NCI-H526 treated with DMSO at 0.1 percent for 48 hours (cell line): Measurements from ENCODE around the gene WWC2.
A peak's percentile ranks its signal among the peaks of the same experiment; 100 is the strongest.

Experiments used
- DNase-seq: peaks from one replicate; lab custom pipeline; 2025; lab: John Stamatoyannopoulos, UW

The WWC2 gene

DNA sequence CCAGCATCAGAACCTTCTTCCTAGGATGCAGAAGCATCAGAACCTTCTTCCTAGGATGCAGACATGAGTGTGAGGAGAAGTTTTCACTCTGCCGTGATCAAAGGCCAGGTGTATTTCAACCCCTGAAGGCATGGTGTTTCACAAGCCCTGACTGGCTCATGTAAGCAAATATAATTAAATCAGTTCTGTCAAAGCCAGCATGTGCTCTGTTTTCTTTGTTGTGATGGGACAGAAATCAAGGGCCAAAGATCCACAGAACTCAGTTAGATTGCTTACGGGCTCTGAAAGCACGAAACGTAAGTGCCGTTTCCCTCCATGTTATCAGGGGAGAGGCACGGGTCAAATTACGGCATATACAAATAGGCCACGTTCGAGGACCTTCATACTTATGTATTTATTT is 255.2 kb downstream of the WWC2 start:
- peak; percentile 68 for DNase-seq

DNA sequence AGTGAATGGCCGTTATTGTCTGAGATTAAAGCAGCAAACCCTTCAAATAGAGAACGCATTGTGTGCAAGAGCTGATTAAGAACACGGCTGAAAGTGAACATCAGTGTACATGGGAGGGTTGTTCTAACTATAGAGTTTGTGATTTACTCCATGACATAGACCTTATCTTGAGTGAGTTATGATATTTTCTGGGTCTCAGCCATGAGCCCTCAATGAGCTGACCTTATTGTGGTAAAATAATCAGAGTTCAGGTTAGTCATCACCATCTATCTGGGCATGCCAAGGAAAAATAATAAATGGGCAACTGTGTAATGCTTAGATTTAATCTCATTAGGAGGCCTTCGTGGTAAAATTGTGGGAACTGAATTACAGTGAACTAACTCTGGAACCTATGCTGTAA is 256.3 kb downstream of the WWC2 start:
- DNase-seq = no peak

DNA sequence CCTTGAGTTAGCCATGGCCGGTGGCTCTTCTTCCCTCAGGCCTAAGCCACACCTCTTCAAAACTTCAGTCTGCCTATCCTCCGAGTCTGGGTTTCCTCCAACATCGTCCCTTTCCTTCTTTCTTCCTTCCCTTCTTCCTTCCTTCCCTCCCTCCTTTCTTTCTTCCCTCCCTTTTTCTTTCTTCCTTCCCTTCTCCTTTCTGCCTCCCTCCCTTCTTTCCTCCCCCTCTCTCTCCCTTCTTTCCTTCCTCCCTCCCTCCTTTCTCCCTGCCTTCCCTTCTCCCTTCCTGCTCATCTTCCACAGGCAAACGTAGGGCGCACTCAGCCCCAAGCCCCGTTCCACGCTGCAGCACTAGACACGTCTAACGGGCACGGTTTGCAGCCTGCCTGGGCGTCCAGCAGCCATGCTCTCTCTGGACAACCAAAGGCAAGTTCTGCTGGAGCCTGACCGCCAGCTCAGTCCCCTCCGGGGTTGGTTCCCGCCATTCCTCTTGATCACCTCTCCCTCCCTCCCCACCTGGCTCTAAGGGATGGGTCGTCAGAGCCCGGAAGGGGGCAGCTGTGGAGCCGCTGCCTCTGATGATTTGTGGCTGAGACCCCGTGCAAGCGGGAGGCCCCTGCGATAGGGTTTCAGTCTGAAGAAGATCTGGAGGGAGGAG is 257.2 kb downstream of the WWC2 start:
- DNase-seq = no peak

DNA sequence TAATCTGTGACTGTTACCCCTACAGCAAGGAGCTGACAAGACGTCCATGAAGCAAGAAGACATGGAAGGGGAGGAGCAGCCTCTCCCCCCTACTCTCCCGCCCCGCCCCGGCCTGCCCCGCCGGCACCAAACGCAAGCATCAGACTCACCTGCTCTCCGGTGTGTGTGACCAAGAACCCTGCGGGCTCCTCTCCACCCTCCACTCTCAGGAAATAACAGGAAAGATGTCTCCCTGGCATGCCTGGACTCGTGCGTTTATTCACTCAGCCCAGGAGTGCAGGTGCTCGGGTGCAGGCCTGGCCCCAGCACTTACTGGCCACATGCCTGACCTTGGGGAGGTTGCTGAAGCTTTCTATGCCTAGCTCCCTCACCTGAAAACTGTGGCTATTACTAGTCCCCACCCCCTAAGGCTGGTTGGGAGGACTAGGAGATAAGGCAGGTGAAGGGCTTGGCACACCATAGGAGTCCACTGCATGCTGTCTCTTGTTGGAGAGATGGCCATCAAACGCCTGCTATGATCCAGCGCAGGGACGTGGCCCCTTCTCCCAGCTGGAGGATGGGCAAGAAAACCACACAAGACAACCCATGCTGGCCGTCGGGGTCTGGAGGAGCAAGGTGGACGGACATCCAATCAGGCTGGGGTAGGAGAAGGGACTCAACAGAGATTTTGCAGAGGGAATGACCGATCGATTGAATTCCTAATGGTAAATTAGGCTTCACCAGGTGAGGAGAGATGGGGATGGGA is 258.0 kb downstream of the WWC2 start:
- no peak for DNase-seq

DNA sequence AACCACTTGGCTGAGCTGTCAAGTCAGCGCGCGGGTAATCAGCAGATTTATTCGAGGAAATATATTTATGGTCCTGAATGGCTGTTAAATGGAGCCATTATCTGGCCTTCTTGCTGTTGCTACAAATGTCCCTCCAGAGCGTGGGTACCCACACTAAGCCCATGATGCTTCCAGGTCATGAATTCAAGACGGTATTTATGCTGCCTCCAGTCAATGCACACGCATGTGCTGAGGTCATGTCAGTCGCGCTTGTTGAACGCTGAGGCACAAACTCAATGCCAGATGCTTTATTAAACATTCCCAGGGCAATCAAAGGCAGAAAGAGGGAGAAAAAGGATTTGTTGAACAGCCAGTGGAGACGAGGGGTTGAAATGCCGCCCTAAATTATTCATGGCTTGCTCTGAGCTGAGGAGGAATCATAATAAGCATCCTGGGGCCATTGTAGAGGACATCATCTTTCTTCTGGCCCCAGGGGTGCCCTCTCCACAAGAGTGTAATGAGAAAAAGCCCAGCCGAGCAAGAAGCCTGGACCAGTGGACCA is 259.2 kb downstream of the WWC2 start:
- no peak for DNase-seq

DNA sequence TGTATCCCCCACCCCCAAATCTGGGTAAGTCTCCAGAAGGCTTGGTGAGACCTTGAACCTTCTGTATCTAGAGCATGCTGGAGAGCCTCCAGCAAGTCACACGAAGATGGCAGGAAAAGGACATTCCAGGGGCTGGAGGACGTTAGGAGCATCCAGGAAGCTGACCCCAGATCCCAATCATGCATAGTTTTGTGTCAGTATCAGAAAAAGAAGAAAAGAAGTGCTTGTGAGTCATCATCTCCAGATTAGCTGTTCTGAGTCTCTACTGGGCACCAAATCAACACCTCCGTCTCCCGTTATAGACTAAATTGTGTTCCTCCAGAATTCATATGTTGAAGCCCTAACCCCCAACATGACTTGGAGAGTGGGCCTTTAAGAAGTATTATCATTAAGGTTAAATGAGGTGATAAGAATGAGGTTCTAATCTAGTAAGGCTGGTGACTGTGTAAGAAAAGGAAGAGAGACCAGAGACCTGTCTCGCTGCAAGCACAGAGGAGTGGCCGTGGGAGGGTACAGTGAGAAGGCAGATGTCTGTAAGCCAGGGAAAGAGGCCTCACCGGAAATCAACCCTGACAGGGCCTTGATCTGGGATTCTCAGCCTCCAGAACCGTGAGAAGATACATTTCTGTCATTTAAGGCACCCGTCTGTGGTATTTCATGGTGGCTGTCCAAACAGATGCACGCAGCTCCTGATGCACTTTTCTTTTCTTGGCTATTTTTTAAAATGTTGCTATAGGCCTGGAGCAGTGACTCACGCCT is 261.3 kb downstream of the WWC2 start:
- no peak for DNase-seq

DNA sequence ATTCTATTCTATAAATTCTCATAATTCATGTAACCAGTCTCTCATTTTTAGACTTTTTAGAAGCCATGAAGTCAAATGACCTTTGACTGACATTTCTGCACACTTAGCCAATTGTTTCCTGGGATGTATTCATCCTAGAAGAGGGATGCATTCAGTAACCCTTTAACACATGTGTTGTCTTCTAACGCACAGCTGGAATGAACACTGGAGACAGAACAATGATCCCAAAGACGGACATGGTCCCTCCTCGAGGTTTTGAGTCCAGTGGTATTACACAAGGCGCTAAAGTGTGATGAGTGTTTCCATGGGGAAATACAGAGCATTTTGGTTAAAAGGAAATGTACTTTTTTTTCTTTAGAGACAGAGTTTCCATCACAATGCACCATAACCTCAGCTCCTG is 263.0 kb downstream of the WWC2 start:
- DNase-seq = no peak

DNA sequence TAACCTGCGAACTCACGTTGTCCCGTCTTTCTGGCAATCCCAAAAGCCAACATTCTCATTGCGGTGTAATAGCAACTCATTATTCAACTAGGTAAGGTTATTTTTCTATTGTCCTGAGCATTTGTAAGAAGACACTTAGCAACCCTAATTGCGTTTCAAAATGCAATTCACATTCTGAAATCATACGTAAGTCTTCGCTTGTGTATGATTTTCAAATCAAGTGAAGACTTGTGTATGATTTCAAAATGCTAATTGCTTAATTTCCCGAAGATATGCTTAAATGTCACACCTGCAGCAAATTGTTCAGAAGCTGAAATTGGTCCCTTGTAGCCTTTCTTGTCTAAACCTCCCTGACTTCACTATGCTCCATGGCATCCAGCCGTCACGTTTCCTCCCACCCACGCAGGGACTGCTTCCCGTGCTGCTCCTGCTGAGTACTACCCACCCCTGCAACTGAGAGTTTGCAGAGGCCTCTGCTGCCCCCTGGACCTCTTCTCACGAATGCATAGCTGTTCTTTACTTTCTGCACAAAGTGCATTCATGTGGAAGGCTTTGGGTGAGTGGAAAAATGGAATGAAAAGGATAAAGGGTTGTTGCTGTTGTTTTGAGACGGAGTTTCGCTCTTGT is 264.0 kb downstream of the WWC2 start:
- DNase-seq = no peak

DNA sequence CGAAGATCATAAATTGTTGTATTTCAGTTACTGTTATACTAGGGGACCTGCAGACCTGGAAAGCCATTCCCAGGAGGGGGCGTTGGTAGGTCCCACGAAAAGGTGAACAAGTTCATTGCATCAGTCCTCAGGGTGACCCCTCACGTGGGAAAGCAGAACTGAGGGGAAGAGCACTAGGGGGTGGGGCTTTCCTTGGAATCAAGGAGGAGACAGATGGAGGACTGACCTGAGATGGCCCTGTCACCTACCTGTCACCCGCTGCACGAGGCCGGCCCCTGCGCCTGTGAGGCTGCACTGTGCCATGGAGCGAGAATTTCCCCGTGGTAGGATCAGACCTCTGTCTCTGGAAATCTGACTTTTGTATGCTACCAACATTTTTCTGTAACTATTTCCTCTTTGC is 265.0 kb downstream of the WWC2 start:
- no peak for DNase-seq

DNA sequence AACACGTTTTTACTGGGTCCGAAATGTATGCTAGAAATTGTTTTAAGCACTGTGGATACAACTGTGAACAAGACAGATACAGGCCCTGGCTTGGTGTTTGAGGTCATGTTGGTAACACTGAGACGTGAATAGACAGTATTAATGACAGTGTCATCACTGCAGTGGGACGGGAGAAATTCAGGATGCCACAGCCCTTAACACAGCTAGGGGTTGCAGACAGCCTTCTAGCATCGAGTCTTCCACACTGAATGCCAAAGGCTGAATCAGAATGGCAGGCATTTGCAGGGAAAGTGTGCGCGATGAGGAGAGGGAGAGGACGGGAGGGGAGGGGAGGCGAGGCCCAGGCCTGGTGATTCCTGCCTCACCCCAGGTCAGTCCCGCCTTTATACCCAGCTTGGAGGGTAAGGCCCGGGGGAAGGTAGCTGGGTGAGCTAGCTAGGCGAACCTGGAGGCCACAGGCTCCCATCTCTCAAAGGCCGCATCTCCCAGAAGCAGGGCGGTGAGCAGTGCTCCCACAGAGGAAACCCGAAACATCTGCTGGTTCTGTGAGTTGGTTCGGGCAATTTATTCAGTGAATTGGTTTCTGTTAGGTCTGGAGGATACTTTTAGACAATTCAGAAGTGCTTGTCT is 267.3 kb downstream of the WWC2 start:
- DNase-seq = no peak

DNA sequence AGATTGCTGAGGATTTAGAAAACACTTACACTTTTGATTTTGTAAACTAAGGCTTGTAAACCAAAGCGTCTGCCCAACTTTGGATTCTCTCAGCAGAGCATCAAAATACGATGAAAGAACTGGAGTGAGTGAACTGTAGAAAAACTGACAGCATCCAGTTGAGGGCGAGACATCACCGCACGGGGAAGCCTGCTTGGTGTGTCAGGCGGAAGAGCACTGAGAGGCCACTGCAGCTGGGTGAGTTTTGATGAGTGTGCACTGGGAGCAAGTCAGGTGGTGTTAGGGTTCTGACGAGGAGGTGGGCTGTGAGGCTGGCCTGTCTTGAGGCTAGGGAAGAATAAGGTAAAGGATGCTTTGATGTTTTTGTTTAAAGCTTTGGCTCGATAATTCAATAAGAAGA is 270.0 kb downstream of the WWC2 start:
- DNase-seq = no peak
